Sigmoid colon (tissue), 7 donors: ENCODE data around the gene MLXIP. TPM values are rescaled to one million over a fixed set of nuclear protein-coding genes. Genes with fewer than 3 reads are reported as not detected.

ENCODE experiments used
- DNase-seq: peaks from one replicate; pipeline ENCODE4 v3.0.0-alpha.2; 2019
- H3K27ac ChIP-seq, 4 donors: fragments of 200-600 bp; sonication (generic); one replicate each; pipeline ENCODE4 v1.5.1; 2016 to 2019; ENCODE audit warnings: mild to moderate bottlenecking in 1 of 4
- H3K27me3 ChIP-seq, 3 donors: fragments of 200-600 bp; sonication (generic); one replicate each; pipeline ENCODE4 v1.5.1; 2019; ENCODE audit warnings: mild to moderate bottlenecking in 1 of 3
- H3K36me3 ChIP-seq, 4 donors: fragments of 200-600 bp; sonication (generic); one replicate each; pipeline ENCODE4 v1.5.1; 2016 to 2019
- H3K4me1 ChIP-seq, 4 donors: fragments of 200-600 bp; sonication (generic); one replicate each; pipeline ENCODE4 v1.5.1; 2017 to 2019
- H3K4me3 ChIP-seq, 4 donors: fragments of 200-600 bp; sonication (generic); one replicate each; pipeline ENCODE4 v1.5.1; 2017 to 2019; ENCODE audit warnings: mild to moderate bottlenecking in 2 of 4, moderate library complexity in 1 of 4
- H3K9me3 ChIP-seq, 4 donors: fragments of 200-600 bp in 3 of 4; sonication (generic) in 3 of 4; one replicate each; pipeline versions ENCODE4 v1.5.1 to v1.6.1; 2013 to 2019
- CTCF ChIP-seq, 4 experiments: fragments of 450-650 bp in 3 of 4; fragments of 200-600 bp in 1 of 4; IDR thresholded peaks; one replicate each; pipeline ENCODE4 v1.5.1; 2016 to 2019; ENCODE audit warnings: antibody characterized with exemption in 4 of 4, mild to moderate bottlenecking in 3 of 4, moderate library complexity in 2 of 4
- EP300 ChIP-seq, 4 donors: sonication (generic); formaldehyde crosslinking; IDR thresholded peaks; one replicate each; pipeline ENCODE4 v1.6.1; 2017; ENCODE audit warnings: antibody characterized with exemption in 4 of 4
- POLR2A ChIP-seq, 2 donors: fragments of 450-650 bp; IDR thresholded peaks; one replicate each; pipeline ENCODE4 v1.6.1; 2016; ENCODE audit warnings: antibody characterized with exemption in 2 of 2, mild to moderate bottlenecking in 2 of 2, moderate library complexity in 2 of 2
- POLR2AphosphoS5 ChIP-seq, 4 donors: sonication (generic); formaldehyde crosslinking; IDR thresholded peaks; one replicate each; pipeline ENCODE4 v1.6.1; 2017; ENCODE audit warnings: antibody characterized with exemption in 4 of 4
- WGBS, 2 donors: extraction: QIAGEN DNeasy Blood & Tissue Kit; methylation state at CpG; one replicate each; pipeline ENCODE4 v1.1.7; 2013; 5-methylcytosine and 5-hydroxymethylcytosine counted together
- intact Hi-C: fragments of 100-400 bp; cut with DNase I; formaldehyde crosslinking; loops from one replicate; pipeline ENCODE4 v1.15.1; 2023
- polyA plus RNA-seq, 3 donors: library from polyadenylated mRNA; stranded (reverse); fragments of 200-250 nt; gene quantifications; one replicate each; pipeline ENCODE4 v1.2.3, GENCODE V29; 2013
- total RNA-seq, 4 donors: library from RNA; depleted of rRNA; stranded (reverse); fragments of >200 nt; gene quantifications; one replicate each; pipeline ENCODE4 v1.1.0, GENCODE V29; 2016
- donor health status: healthy with polysubstance abuse.
- donor health status: Bipolar disorder and iron deficiency.
- donor health status: healthy.

MLXIP gene
- total and polyA plus RNA-seq, 7 donors: 15.6 to 141 (median 37.5) TPM

- no peak for DNase-seq
- TF ChIP-seq EP300 (IDR thresholded peaks at IDR 0.05): no peak
- TF ChIP-seq POLR2A (IDR thresholded peaks at IDR 0.05): no peak
- TF ChIP-seq POLR2AphosphoS5 (IDR thresholded peaks at IDR 0.05): no peak
- no peak for TF ChIP-seq CTCF (IDR thresholded peaks at IDR 0.05)
- Histone ChIP-seq H3K4me3 (no peak overlapping the region), H3K36me3 (peaks cover 58 to 98% (median 73%) of the 10 kb centered on the region in 4 donors), H3K27me3 (no peaks in the 10 kb centered on the region), H3K27ac (no peak overlapping the region), H3K9me3 (no peaks in the 10 kb centered on the region), H3K4me1 (no peaks in the 10 kb centered on the region)
- intact Hi-C loops: no loop called here
- 79 to 90% methylated on average over 15 of the region's 15 CpGs for WGBS, 2 donors
Observed at GRCh38 chr12:122139266-122139665, 60.7 kb downstream of the MLXIP start.

GRCh38 chr12:122139941-122140340 is 61.4 kb downstream of the MLXIP start:
- 53 to 78% methylated on average over 8 of the region's 8 CpGs for WGBS, 2 donors
- peaks cover 61 to 91% (median 69%) of the 10 kb centered on the region in 4 donors for H3K36me3 ChIP-seq
- intact Hi-C loops: loop anchor here (1.0 kb wide), 1 partner anchor 15 kb away; no protein-coding TSS in a partner anchor

GRCh38 chr12:122140467-122141257 is 62.1 kb downstream of the MLXIP start:
- no peaks in the 10 kb centered on the region for H3K4me1 ChIP-seq
- TF ChIP-seq EP300 (IDR thresholded peaks at IDR 0.05) (no peak), POLR2AphosphoS5 (IDR thresholded peaks at IDR 0.05) (no peak), POLR2A (IDR thresholded peaks at IDR 0.05) (no peak), CTCF (IDR thresholded peaks at IDR 0.05) (no peak)
- no peak for DNase-seq
- intact Hi-C loops: loop anchor here (1.0 kb wide), 1 partner anchor 15 kb away; no protein-coding TSS in a partner anchor
- no peak overlapping the region for H3K27ac ChIP-seq
- WGBS, 2 donors: 81 to 89% methylated on average over 19 of the region's 19 CpGs
- no peaks in the 10 kb centered on the region for H3K27me3 ChIP-seq
- peaks cover 54 to 84% (median 62%) of the 10 kb centered on the region in 4 donors for H3K36me3 ChIP-seq
- H3K9me3 ChIP-seq: no peaks in the 10 kb centered on the region
- H3K4me3 ChIP-seq: no peak overlapping the region

More at GRCh38 chr12:122139941-122140340, 61.4 kb downstream of the MLXIP start:
- DNase-seq: no peak
- TF ChIP-seq CTCF (IDR thresholded peaks at IDR 0.05): no peak
- TF ChIP-seq POLR2A (IDR thresholded peaks at IDR 0.05): no peak
- TF ChIP-seq EP300 (IDR thresholded peaks at IDR 0.05): no peak
- no peak for TF ChIP-seq POLR2AphosphoS5 (IDR thresholded peaks at IDR 0.05)
- H3K4me3 ChIP-seq: no peak overlapping the region
- no peaks in the 10 kb centered on the region for H3K9me3 ChIP-seq
- H3K4me1 ChIP-seq: no peaks in the 10 kb centered on the region
- no peak overlapping the region for H3K27ac ChIP-seq
- H3K27me3 ChIP-seq: no peaks in the 10 kb centered on the region

GRCh38 chr12:122141911-122142725 is 63.6 kb downstream of the MLXIP start:
- Histone ChIP-seq H3K27me3 (no peaks in the 10 kb centered on the region), H3K27ac (no peak overlapping the region), H3K4me1 (no peaks in the 10 kb centered on the region), H3K4me3 (no peak overlapping the region), H3K9me3 (no peaks in the 10 kb centered on the region), H3K36me3 (peaks cover 52 to 69% (median 58%) of the 10 kb centered on the region in 4 donors)
- WGBS, 2 donors: 77 to 88% methylated on average over 21 of the region's 21 CpGs
- intact Hi-C loops: no loop called here
- TF ChIP-seq POLR2AphosphoS5 (IDR thresholded peaks at IDR 0.05): no peak
- TF ChIP-seq EP300 (IDR thresholded peaks at IDR 0.05): no peak
- no peak for TF ChIP-seq POLR2A (IDR thresholded peaks at IDR 0.05)
- no peak for TF ChIP-seq CTCF (IDR thresholded peaks at IDR 0.05)
- DNase-seq: no peak
